NCI-H2196 (cell line): ENCODE results near the gene ZNF778.

Experiments used
- DNase-seq: peaks from one replicate; lab custom pipeline; 2025; ENCODE audit not compliant: unreplicated experiment; lab: John Stamatoyannopoulos, UW

The ZNF778 gene

DNA sequence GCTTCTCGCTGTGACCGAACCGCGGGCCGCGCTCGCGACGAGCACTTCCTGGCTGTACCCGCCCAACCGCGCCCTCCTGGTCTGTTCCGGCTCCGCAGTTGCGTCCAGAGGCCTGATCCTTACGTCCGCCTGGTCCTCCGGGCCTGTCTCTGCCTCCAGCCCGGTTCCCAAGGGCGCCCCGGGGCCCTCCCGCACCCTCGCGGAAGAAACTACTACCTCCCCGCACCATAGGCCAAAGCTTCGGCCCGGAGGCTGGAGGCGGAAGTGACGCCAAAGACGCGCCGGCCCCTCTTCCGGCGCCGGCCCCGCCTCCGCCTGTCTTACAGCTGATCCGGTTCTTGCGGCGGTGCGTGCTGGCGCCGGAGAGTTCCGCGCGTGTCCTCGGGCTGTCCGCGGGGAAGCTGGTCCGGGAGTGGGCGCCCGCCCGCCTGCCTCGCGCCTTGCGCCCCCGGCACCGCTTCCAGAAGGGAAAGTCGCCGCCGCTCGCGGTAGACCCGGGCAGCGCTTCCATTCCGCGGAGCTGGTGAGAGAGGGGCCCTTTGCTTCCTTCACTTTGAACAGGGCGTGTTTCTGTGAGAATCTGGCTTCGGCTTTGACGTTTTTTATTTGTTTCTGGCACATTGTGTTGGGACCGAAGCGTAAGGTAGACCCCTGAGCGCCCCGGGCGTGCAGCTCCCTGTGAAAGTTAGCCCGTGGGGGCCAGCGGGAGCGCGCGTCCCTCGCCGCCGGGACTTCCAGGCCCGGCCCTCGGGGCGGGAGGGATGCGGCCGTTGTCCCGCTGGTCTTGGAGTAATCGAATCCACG lies at the start of gene ZNF778:
ZNF778 (plus strand) TSS at position 316 of the 804 bp plus-strand sequence. CDS start 3,425 bp downstream, outside the sequence.
- DNase-seq, result peak; percentile 46

GRCh38 chr16:89168381-89169189 lies 48.9 kb upstream of the ZNF778 start:
- DNase-seq, result no peak

- no peak for DNase-seq
Measured at GRCh38 chr16:89169778-89170177, 47.7 kb upstream of the ZNF778 start.

GRCh38 chr16:89170346-89171215 lies 46.9 kb upstream of the ZNF778 start:
- DNase-seq, result peak; percentile 66

DNA sequence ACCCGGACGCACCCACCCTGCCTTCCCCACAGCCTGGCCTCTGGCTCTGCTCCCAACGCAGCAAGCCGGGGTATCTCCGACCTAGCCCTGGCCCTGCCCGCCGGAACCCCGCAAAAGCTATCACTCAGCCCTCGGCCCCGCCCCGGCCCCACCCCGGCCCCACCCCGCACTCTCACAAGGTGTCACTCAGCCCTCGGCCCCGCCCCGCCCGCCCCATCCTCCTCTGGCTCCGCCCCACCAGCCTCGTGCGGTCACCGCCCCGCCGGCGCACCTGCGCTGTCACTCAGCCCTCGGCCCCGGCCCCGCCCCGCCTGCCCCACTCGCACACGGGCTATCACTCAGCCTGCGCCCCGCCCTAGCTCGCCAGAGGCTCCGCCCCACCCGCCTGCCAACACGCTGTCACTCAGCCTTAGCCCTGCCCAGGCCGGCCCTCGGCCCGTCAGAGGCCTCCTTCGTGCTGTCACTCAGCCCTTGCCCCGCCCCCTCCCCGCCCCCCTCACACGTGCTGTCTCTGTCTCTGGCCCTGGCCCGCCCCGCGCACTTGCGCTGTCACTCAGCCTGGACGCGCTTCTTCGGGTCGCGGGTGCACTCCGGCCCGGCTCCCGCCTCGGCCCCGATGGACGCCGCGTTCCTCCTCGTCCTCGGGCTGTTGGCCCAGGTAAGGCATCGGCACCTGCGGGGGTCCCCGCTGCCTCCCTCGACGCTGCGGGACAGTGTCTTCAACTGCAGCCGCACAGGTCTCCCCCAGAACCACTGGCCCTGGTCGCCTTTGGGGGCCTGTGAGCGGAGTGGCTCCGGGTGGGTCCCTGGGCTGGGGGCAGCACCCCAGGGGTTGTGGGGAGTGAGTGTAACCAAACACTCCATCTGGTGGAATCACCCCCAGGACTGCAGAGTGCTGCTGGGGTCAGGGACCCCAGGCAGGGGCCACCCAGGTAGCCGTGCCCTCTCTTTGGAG lies 46.0 kb upstream of the ZNF778 start, which contains the start of gene CDH15:
CDH15 (plus strand) TSS at position 533 of the 955 bp plus-strand sequence; CDS start at position 617, 84 bp downstream.
- peak; percentile 87 for DNase-seq

GRCh38 chr16:89172171-89172527 lies 45.4 kb upstream of the ZNF778 start:
- DNase-seq, result no peak

- DNase-seq, result no peak
Measured at GRCh38 chr16:89172528-89173173, 44.9 kb upstream of the ZNF778 start.

GRCh38 chr16:89173174-89173921 lies 44.2 kb upstream of the ZNF778 start:
- no peak for DNase-seq

GRCh38 chr16:89174055-89174827 lies 43.3 kb upstream of the ZNF778 start:
- DNase-seq, result no peak

DNA sequence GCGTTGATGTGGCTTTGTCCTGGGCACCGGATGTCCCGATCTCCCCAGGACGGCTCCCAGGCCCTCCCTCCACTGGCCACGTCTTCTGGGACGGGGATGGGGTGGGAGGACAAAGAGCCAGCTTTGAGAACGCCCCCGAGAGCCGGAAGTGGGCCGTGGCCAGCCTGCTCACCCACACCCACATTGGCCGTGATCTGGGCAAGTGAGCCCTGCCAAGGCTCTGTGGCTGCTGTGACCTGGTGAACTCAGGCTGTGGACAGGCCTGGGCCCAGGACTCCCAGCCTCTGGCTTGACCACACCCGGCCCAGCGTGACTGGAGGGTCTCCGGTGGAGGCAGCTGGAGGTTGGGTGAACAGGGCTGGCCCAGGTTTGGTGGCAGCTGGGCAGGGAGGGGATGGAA lies 42.6 kb upstream of the ZNF778 start:
- DNase-seq, result no peak

DNA sequence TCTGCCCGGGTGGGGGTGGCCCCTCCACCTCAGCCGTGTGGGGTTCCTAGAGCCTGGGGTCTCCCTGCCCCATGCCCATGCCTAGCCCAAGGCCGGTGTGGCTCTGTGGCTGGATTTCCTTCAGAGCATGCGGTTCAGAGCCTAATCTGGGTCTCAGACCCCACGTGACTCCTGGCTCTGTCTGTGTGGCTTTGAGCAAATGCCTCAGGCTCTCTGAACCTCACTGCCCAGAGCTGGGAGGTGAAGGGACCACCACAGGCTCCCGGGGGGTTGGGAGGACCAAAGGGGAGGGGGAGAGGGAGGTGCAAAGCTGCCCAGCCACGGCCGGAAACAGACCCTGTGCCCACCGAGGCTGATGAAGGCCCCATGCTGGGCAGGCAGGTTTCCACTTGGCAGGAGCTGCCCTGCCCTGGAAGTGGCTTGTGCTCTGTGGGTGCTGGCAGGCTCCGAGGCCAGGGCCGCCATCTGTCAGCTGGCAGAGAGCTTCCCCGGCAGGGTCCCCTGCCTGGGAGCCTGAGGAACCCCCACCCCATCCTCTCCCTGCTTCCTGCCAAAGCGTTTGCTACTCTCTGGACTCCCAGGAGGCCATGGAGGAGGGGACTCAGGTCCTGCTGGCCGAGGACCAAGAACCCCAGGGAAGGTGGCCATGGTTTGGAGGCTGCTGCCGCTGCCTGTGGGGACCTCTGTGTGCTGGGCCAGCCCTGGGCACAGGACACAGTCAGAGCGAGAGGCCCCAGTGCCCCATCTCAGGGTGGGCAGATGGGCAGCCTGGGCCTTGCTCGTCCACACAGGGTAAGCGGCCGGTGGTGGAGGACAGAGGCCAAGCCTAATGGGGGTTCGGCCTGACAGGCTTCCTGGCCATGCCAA lies 42.0 kb upstream of the ZNF778 start:
- no peak for DNase-seq

DNA sequence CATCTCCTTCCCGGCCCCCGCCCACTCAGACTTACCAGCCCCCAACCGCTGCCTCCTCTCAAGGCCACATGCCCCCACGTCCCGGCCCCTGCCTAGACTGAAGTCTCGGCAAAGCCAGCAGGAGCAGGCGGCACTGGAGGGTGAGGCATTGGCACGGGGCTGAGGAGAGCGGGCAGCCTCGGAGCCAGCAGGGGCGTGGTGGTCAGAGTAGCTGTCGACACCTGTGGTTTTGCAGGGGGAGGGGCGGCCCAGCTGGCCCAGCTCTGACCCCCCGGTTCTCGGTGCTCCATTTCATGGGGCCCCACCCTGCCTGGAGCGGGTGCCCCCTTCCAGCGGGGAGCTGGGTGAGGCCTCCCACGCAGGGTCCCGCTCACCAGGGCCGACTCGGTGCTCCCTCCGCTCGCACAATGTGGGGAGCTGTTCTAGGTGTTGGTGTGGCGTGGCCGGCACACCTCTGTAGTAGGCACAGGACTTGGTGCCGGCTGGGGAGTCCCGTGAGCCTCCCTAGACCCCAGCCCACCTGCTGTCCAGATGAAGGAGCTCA lies 41.3 kb upstream of the ZNF778 start:
- DNase-seq, result no peak

DNA sequence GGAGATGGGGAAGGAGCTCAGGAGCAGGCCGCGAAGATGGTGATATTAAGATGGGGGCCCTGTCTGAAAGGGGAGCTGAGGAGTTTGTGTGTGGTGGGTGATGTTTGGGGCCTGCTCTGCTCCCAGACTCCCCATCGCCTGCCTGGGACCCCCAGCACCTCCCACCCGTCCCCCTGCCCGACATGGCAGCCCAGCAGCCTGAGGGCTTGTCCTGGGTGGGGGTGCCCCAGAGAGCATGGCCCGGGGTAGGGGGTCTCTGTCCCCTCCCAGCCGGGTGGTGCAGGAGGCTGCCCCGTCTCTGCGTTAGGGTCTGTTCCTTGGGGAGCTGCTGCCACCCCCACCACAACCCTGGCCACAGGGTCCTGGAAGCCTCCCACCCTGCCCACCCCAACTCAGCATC lies 40.8 kb upstream of the ZNF778 start:
- no peak for DNase-seq

DNA sequence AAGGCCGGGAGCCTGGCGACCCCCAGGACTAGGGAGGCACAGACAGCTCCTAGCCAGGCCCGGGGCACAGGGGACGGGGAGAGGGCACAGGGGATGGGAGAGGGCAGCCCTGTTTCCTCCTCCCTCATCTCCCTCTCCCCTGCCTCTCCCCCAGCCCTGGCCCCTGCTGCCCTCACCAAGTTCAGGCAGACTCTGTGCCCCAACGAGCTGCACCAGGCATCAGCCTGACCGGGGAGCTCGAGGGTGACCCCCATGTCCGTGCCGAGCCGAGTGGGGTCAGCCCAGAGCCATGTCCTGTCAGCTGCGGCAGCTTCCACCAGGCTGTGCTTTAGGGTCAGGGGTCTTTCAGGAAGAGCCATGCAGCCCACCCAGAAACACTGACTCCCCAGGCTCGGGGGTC lies 40.0 kb upstream of the ZNF778 start:
- DNase-seq, result no peak

DNA sequence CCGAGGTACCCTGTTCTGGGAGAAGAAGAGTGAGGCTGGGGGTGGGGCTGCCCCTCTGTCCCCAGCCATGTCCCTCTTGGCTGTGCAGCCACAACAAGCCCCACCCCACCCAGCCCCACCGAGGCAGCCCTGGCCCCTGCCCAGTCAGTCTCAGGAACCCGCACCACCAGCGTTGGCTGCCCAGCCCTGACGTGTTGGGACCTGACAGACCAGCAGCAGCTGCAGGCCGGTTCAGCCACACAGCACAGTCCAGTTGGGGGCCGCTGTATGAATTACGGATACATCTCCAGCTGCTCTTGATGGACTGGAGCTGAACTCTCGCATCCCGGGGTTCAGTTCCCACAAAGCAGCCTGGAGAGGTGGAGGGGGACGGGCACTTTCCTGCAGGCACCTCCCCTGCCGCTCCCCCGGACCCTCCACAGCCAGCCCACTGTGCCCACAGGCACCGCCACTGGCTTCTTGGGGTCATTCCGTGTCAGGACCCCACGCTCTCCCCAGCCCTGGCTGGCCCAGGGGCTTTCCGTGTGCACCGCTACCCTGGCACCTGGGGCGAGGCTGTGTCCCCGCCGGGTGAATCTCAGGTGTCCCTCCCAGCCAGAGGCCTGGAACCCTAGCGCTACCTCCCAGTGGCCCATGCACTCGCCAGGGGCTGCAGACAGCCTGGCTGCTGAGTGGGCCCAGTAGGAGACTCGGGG lies 38.9 kb upstream of the ZNF778 start:
- DNase-seq, result no peak

GRCh38 chr16:89179148-89179484 lies 38.4 kb upstream of the ZNF778 start:
- DNase-seq, result no peak
